WTC11 (cell line): ENCODE data around the gene RAB43. TPM values are rescaled to one million over a fixed set of nuclear protein-coding genes. Genes with fewer than 3 reads are reported as not detected.

Source experiments
- ATAC-seq: fragments of 200-7000 bp; cut with Tn5 transposase; 2 replicates; pipeline ENCODE4 v1.10.0; 2021; ENCODE audit warnings: mild to moderate bottlenecking, moderate library complexity
- CTCF ChIA-PET: fragments of 300-600 bp; sonication (Branson Sonifier 250); formaldehyde crosslinking; loops from one replicate; lab custom pipeline; 2021; ENCODE audit warnings: antibody characterized with exemption; lab: Charles Lee
- POLR2A ChIA-PET: fragments of 350-600 bp; sonication (Branson Sonifier 250); formaldehyde crosslinking; loops from one replicate; lab custom pipeline; 2021; ENCODE audit warnings: antibody characterized with exemption; lab: Charles Lee
- DNase-seq: peaks from one replicate; pipeline ENCODE4 v3.0.0; 2021; ENCODE audit warnings: low spot score
- H3K27ac Mint-ChIP-seq: 2 replicates; pipeline ENCODE4 v1.8.0; 2021; ENCODE audit warnings: mixed read lengths
- H3K27me3 Mint-ChIP-seq: 2 replicates; pipeline ENCODE4 v1.8.0; 2021; ENCODE audit warnings: low read depth, mild to moderate bottlenecking, moderate library complexity, mixed read lengths
- H3K36me3 Mint-ChIP-seq: 2 replicates; pipeline ENCODE4 v1.8.0; 2021; ENCODE audit warnings: mixed read lengths
- H3K4me1 Mint-ChIP-seq: 2 replicates; pipeline ENCODE4 v1.8.0; 2022; ENCODE audit warnings: mixed read lengths
- H3K4me3 Mint-ChIP-seq: 2 replicates; pipeline ENCODE4 v1.8.0; 2021; ENCODE audit warnings: mild to moderate bottlenecking, moderate library complexity, mixed read lengths
- H3K9me3 Mint-ChIP-seq: 2 replicates; pipeline ENCODE4 v1.8.0; 2021; ENCODE audit warnings: mixed read lengths
- ATF3 ChIP-seq: sonication (generic); formaldehyde crosslinking; conservative IDR thresholded peaks from 2 replicates; pipeline ENCODE4 v1.8.1; 2022; ENCODE audit warnings: mild to moderate bottlenecking, missing genetic modification reagents
- CREB1 ChIP-seq: sonication (generic); formaldehyde crosslinking; IDR thresholded peaks from 2 replicates; pipeline ENCODE4 v1.8.0; 2023; ENCODE audit warnings: mild to moderate bottlenecking, missing genetic modification reagents
- ESRRA ChIP-seq: sonication (generic); formaldehyde crosslinking; IDR thresholded peaks from 2 replicates; pipeline ENCODE4 v1.8.1; 2022; ENCODE audit warnings: mild to moderate bottlenecking, missing genetic modification reagents, borderline replicate concordance
- FOXK1 ChIP-seq: sonication (generic); formaldehyde crosslinking; IDR thresholded peaks from 2 replicates; pipeline ENCODE4 v1.8.0; 2022; ENCODE audit warnings: mild to moderate bottlenecking, moderate library complexity, missing genetic modification reagents
- FOXP4 ChIP-seq: sonication (generic); formaldehyde crosslinking; IDR thresholded peaks from 2 replicates; pipeline ENCODE4 v1.8.0; 2022; ENCODE audit warnings: mild to moderate bottlenecking, missing genetic modification reagents
- MAX ChIP-seq: sonication (generic); formaldehyde crosslinking; IDR thresholded peaks from 2 replicates; pipeline ENCODE4 v1.8.0; 2022; ENCODE audit warnings: mild to moderate bottlenecking, missing genetic modification reagents
- TCF7 ChIP-seq: sonication (generic); formaldehyde crosslinking; IDR thresholded peaks from 2 replicates; pipeline ENCODE4 v1.8.0; 2022; ENCODE audit warnings: mild to moderate bottlenecking, low read depth, missing genetic modification reagents, moderate library complexity
- USF1 ChIP-seq: sonication (generic); formaldehyde crosslinking; IDR thresholded peaks from 2 replicates; pipeline ENCODE4 v1.8.0; 2022; ENCODE audit warnings: mild to moderate bottlenecking, missing genetic modification reagents
- ZNF138 ChIP-seq: sonication (generic); formaldehyde crosslinking; conservative IDR thresholded peaks from 2 replicates; pipeline ENCODE4 v1.8.1; 2022; ENCODE audit warnings: mild to moderate bottlenecking, moderate library complexity, missing genetic modification reagents
- ZNF396 ChIP-seq: fragments of 250-450 bp; sonication (Bioruptor Pico); IDR thresholded peaks from 2 replicates; pipeline ENCODE4 v1.8.0; 2021; ENCODE audit warnings: mild to moderate bottlenecking, moderate library complexity, borderline replicate concordance
- total RNA-seq: library from RNA; stranded (reverse); gene quantifications from 3 replicates; pipeline ENCODE4 v1.2.3, GENCODE V29; 2021
- TF ChIP-seq, protein P1 (sequence below): sonication (generic); formaldehyde crosslinking; IDR thresholded peaks from 2 replicates; pipeline ENCODE4 v1.8.1; 2023; ENCODE audit warnings: mild to moderate bottlenecking, missing genetic modification reagents, borderline replicate concordance
- TF ChIP-seq, protein P2 (sequence below): fragments of 250-450 bp; sonication (Bioruptor Pico); conservative IDR thresholded peaks from 2 replicates; pipeline ENCODE4 v1.9.0; 2021; ENCODE audit warnings: mild to moderate bottlenecking
- TF ChIP-seq, protein P3 (sequence below): sonication (generic); formaldehyde crosslinking; IDR thresholded peaks from 2 replicates; pipeline ENCODE4 v1.8.1; 2022; ENCODE audit warnings: low read depth, mild to moderate bottlenecking, moderate library complexity, missing genetic modification reagents, borderline replicate concordance

RAB43 gene
- total RNA-seq, 1 experiment from 2014 or later = 34.5 TPM

DNA sequence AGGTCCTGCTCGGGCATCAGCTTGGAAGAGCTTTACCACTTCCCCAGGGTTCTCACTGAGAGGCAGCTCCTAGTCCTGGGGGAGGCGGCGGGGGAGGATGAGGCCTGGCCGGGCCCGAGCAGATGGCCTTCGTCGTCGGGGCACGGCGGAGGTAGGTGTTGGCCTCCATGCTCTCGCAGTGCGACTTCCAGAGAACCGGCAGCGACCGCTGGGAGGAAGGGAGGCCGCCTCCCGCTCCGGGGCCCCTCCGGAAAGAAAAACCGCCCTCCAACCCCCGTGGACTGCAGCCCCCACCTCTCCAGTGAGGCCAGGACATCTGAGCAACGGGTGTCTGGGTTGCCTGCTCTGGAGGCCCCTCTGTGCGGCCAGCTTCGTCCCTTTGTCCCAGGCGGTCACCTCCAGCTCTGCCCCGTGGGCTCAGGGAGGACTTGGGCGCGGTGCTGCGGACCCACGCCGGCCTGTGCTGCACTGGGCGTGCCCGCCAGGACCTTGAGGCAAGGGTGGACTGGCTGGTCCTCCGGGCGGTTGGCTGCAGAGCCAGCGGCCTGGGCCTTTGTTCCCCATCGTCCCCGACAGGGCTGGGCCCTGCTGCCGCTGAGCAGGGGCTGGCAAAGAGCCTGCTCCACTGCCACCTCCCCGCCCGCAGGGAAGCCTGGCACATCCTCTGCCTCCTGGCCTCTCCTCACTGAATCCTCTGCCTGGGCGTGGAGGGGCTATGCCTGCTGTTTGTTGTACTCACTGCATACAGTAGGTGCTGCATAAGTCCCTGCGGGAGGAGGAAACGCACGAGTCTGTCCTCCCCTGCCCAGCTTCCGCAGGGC is 74.7 kb downstream of the RAB43 start:
- CTCF ChIA-PET = interaction anchor here (0.7 to 2.0 kb wide), 21 partner anchors 10 to 118 kb away, joined by 3 to 23 read pairs (median 4); partner anchors contain the start of genes CFAP92 and RAB43
- no peak for TF ChIP-seq ATF3 (CRISPR knock-in tag)
- peak; percentile 9; the same call in 1 of the 2 replicates for TF ChIP-seq ZNF138 (CRISPR knock-in tag)
- TF ChIP-seq, all 79 proteins: peak for 1
- Mint-ChIP-seq H3K9me3 (peaks cover 16% of the 10 kb centered on the region), H3K27ac (no peak overlapping the region), H3K27me3 (peaks cover 46% of the 10 kb centered on the region), H3K36me3 (peaks cover 6% of the 10 kb centered on the region), H3K4me1 (peaks cover 8% of the 10 kb centered on the region), H3K4me3 (peak overlapping the region; percentile 49; the same call in 1 of the 2 replicates)
- ATAC-seq (no peak), DNase-seq (no peak)
- POLR2A ChIA-PET = interaction anchor here (0.8 to 0.9 kb wide), 2 partner anchors 54 to 77 kb away, joined by 3 to 5 read pairs; partner anchors contain the start of gene CFAP92

DNA sequence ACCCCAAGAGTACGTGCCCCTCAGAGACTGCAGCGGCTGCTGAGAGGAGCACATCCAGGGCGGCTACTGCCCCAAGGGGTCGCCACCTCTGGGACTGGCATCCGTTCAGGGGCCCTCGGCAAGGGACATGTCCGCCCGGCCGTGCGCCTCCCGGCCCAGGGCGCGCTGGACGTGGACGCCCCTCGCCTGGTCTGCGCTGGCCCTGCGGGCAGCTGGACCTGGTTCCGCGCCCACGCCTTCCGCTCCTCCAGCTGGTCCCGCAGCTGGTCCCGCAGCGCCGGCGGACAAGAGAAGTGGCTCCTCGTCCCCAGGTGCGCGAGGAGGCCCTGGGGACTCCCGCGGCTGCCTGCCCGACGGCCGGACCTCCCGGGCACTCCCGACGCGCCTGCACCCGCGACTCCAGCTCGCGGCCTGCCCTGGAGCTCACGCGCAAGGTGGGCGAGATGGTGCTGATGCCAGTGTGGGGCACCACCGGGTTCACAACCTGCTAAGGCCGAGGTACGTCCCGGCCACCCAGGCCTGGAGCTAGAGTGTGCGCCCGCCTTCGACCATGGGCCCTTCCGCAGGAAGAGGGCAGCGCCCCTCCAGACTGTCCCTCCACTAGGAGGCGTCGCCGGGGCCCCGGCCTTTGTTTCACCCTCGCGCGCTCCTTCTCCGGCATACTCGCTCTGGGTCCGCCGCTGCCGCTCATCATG is 75.4 kb downstream of the RAB43 start:
- TF ChIP-seq MAX (CRISPR knock-in tag) (peak; percentile 22; the same call in 1 of the 2 replicates), FOXK1 (0 out of 2 replicates have a peak, but pooled peaks have one; percentile 27), TCF7 (CRISPR knock-in tag) (no peak)
- peak; percentile 78 for DNase-seq
- peak; percentile 88 for ATAC-seq
- Mint-ChIP-seq H3K36me3 (peaks cover 6% of the 10 kb centered on the region), H3K9me3 (peaks cover 16% of the 10 kb centered on the region), H3K27ac (no peak overlapping the region), H3K4me1 (peaks cover 14% of the 10 kb centered on the region), H3K4me3 (peak overlapping the region; percentile 49), H3K27me3 (peaks cover 46% of the 10 kb centered on the region)
- ChIA-PET CTCF (interaction anchor here (0.7 to 2.0 kb wide), 21 partner anchors 9 to 119 kb away, joined by 3 to 23 read pairs (median 4); partner anchors contain the start of genes CFAP92 and RAB43), POLR2A (interaction anchor here (0.8 to 0.9 kb wide), 2 partner anchors 53 to 76 kb away, joined by 3 to 5 read pairs; partner anchors contain the start of gene CFAP92)

- DNase-seq (peak; percentile 71), ATAC-seq (peak; percentile 74)
- Mint-ChIP-seq H3K36me3 (peaks cover 6% of the 10 kb centered on the region), H3K9me3 (peaks cover 16% of the 10 kb centered on the region), H3K27me3 (peaks cover 46% of the 10 kb centered on the region), H3K4me1 (peaks cover 14% of the 10 kb centered on the region), H3K4me3 (peak overlapping the region; percentile 52), H3K27ac (no peak overlapping the region)
- POLR2A ChIA-PET = interaction anchor here (0.9 kb wide), 1 partner anchor 75 kb away, joined by 5 read pairs; no protein-coding TSS in a partner anchor
- CTCF ChIA-PET = interaction anchor here (1.0 to 2.0 kb wide), 11 partner anchors 9 to 116 kb away, joined by 3 to 23 read pairs (median 4); partner anchors contain the start of gene RAB43
- TF ChIP-seq USF1 (0 out of 2 replicates have a peak, but pooled peaks have one; percentile 16), FOXP4 (CRISPR knock-in tag) (peak; percentile 56; the same call in 1 of the 2 replicates), ZNF396 (CRISPR knock-in tag) (no peak), ESRRA (CRISPR knock-in tag) (no peak), CREB1 (CRISPR knock-in tag) (no peak), MAX (CRISPR knock-in tag) (peak; percentile 70; the same call in 1 of the 2 replicates)
- TF ChIP-seq, protein P1, sequence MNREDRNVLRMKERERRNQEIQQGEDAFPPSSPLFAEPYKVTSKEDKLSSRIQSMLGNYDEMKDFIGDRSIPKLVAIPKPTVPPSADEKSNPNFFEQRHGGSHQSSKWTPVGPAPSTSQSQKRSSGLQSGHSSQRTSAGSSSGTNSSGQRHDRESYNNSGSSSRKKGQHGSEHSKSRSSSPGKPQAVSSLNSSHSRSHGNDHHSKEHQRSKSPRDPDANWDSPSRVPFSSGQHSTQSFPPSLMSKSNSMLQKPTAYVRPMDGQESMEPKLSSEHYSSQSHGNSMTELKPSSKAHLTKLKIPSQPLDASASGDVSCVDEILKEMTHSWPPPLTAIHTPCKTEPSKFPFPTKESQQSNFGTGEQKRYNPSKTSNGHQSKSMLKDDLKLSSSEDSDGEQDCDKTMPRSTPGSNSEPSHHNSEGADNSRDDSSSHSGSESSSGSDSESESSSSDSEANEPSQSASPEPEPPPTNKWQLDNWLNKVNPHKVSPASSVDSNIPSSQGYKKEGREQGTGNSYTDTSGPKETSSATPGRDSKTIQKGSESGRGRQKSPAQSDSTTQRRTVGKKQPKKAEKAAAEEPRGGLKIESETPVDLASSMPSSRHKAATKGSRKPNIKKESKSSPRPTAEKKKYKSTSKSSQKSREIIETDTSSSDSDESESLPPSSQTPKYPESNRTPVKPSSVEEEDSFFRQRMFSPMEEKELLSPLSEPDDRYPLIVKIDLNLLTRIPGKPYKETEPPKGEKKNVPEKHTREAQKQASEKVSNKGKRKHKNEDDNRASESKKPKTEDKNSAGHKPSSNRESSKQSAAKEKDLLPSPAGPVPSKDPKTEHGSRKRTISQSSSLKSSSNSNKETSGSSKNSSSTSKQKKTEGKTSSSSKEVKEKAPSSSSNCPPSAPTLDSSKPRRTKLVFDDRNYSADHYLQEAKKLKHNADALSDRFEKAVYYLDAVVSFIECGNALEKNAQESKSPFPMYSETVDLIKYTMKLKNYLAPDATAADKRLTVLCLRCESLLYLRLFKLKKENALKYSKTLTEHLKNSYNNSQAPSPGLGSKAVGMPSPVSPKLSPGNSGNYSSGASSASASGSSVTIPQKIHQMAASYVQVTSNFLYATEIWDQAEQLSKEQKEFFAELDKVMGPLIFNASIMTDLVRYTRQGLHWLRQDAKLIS (CRISPR knock-in tag) = no peak
- TF ChIP-seq, protein P2, sequence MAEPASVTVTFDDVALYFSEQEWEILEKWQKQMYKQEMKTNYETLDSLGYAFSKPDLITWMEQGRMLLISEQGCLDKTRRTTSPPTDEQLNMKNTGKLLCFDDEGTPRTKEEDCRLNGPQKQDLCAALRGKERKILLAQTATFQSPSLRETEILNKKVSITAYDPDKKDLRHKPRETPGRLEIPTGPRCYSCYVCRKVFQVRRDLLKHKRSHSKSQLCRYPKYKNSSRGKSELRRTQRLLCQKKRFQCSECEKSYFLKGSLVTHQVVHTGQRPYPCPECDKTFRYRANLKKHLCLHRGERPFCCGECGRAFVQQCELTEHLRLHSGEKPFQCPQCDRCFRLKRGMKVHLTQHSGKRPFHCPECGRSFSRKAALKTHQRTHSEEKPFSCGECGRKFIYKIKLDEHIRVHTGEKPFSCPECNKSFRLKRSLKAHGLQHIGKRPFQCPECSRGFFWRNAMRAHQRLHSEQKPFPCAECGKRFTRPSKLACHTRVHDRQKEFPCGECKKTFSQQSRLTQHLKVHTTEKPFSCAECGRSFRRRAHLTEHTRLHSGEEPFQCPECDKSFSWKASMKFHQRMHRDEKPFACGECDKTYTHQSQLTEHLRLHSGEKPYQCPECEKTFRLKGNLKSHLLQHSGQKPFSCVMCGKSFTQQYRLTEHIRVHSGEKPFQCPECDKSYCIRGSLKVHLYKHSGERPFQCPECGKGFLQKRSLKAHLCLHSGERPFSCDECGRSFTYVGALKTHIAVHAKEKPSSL (CRISPR knock-in tag) = no peak
- TF ChIP-seq, protein P3, sequence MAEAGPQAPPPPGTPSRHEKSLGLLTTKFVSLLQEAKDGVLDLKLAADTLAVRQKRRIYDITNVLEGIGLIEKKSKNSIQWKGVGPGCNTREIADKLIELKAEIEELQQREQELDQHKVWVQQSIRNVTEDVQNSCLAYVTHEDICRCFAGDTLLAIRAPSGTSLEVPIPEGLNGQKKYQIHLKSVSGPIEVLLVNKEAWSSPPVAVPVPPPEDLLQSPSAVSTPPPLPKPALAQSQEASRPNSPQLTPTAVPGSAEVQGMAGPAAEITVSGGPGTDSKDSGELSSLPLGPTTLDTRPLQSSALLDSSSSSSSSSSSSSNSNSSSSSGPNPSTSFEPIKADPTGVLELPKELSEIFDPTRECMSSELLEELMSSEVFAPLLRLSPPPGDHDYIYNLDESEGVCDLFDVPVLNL (CRISPR knock-in tag) = no peak
Measured at GRCh38 chr3:129045675-129046036, 75.9 kb downstream of the RAB43 start.
